Forelimb muscle (tissue), 1 donor: ENCODE measurements around the gene PGF. TPM values are rescaled to one million over a fixed set of nuclear protein-coding genes. Genes with fewer than 3 reads are reported as not detected.
A peak's percentile ranks its signal among the peaks of the same experiment; 100 is the strongest.
"Not testable (repeated sequence)": the region's sequence is repeated elsewhere in the genome, so short reads cannot be mapped to it uniquely, and the experiment has no call there.

Experiments used
- DNase-seq: peaks from one replicate; pipeline ENCODE4 v3.0.0-alpha.2; 2013; ENCODE audit warnings: low read depth
- polyA plus RNA-seq: library from polyadenylated mRNA; unstranded; fragments of 120-200 nt; gene quantifications from one replicate; pipeline ENCODE4 v1.2.1, GENCODE V29; 2013; ENCODE audit not compliant: insufficient read length

Gene PGF
- 43.2 TPM for polyA plus RNA-seq

- DNase-seq: no peak
These were observed at the start of gene PGF for GRCh38 chr14:74955229-74956026. PGF (minus strand) TSS chr14:74955597; CDS start chr14:74955242, 355 bp downstream.

GRCh38 chr14:75003250-75004027, 48.0 kb upstream of the PGF start:
- no peak for DNase-seq

DNA sequence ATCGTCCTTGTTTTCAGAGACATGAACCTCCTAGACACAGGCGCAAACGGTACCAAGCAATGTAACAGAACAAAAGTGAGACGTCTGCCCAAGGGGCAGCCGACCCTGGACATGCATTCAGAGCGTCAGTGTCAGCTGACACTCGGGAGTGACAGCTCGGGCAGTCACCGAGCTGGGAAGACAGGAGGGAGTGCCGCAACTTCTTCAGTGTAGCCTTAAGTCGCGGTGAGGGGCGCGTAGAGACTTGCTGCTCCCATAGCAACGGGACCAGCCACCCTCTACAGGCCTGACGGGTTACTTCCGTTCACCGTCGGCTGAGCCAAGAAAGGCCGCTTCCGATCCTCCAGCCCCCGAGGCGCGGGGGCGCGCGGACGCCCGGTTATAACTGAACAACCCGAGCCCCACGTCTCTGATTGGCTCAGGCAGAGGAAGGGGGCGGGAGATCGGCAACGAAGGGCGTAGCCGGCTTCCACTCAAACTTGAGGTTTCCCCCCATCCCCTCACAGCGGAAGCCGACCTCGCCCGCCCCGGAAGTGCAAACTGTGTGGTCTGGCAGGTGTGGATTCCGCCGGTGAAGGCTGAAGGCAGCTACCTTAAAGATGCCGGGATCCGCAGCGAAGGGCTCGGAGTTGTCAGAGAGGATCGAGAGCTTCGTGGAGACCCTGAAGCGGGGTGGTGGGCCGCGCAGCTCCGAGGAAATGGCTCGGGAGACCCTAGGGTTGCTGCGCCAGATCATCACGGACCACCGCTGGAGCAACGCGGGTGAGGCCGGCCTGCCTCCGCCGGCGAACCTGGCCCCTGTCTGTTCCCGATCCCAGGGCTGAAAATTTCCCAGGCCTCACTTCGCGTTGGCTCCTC, 47.2 kb upstream of the PGF start, which contains the start of gene EIF2B2:
TSS of gene EIF2B2 (plus strand) at position 530 of the 858 bp plus-strand sequence. CDS start at position 600, 70 bp downstream.
- DNase-seq: peak; percentile 95

- no peak for DNase-seq
These were observed 46.5 kb upstream of the PGF start for GRCh38 chr14:75001899-75002298.

DNA sequence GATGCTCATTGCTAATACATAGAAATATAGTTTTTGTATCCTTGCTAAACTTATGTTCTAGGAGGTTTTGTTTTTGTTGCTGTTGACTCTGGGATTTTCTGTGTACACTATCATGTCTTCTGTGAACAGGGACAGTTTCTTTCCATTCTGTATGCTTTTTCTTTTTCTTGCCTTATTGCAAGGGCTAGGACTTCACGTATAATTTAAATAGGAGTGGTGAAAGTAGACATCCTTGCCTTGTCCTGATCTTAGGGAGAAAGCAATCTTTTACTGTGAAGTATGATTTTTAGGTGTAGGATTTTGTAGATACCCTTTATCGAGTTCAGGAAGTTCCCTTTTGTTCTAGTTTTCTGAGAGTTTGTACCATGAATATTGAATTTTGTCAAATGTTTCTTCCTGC, 45.9 kb upstream of the PGF start:
- DNase-seq: no peak

- not testable (repeated sequence) for DNase-seq
These were observed 40.4 kb upstream of the PGF start for GRCh38 chr14:74995781-74996180.

GRCh38 chr14:74994182-74994581, 38.8 kb upstream of the PGF start:
- DNase-seq: not testable (repeated sequence)

- DNase-seq: no peak
These were observed 33.6 kb upstream of the PGF start for GRCh38 chr14:74988993-74989392.

DNA sequence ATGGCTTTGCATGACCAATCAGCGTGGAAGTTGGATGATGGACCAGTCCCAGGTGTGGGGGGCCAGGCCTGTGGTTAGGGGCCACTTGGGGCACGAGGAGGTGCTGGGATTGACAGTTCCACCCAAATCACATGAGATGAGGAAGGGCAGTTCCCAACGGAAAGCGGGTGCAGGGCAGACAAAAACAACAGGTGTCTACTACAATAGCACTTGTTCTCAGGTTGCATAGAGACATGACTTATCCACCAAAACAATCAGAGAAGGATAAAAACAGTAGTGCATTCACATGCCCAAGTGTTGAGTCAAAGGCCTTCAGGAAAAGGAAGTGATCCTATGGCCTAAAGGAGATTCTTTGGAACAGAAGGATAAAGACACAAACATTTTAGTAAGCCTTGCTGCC, 32.7 kb upstream of the PGF start:
- DNase-seq: no peak

GRCh38 chr14:74985806-74986205, 30.4 kb upstream of the PGF start:
- DNase-seq: no peak

DNA sequence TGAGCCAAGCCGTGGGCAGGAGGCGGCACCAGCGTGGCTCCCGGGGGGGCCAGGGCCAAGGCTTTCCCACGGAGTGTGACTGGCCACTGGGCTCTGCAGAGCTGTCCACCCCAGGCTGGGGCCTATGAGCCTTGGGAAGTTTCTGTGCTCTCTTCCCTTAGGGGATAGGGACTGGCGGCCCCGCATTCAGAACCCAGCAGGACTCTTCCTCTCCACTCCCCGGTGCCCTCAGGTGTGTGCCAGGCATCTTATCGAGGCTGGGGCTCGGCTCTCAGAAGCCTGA, 29.6 kb upstream of the PGF start:
- no peak for DNase-seq

- DNase-seq: no peak
These were observed 29.0 kb upstream of the PGF start for GRCh38 chr14:74984236-74985027.

GRCh38 chr14:74983343-74983742, 27.9 kb upstream of the PGF start:
- no peak for DNase-seq

DNA sequence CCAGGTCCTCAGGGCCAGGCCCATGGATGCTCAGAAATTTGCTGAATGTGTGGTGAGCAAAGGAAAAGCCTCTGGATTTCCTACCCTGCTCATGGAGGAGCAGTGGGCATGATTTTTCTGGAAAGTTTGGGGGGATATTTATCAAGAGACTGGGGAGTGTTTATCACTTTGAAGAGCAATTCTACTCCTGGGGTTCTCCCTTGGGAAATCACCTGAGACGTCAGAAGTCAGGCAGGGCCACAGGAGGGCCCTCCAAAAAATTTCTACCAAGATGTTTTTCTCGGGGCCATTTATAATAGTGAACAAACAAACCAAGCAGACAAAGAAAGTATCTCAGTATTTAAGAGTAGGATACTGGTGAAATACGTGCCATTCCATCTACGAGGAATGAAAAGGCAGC, 27.3 kb upstream of the PGF start:
- no peak for DNase-seq

DNA sequence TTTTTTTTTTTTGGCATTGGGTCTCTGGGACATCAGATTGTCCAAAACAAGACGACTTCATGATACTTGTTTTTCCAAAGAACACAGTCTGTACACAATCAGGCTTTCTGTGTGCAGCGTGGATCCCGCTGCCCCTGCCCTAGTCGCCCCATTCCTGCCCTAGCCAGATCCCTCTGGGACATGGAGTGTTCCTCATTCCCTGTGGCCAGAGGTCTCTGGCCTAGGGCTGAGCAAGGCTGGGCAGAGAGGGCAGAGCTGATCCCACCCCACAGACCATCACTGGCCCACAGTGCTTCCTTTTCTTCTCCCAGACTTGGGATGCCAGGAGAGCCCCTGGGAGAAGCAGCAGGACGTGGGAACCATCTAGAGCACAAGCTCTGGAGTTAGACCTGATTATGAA, 26.4 kb upstream of the PGF start:
- no peak for DNase-seq

GRCh38 chr14:74981462-74981782, 26.0 kb upstream of the PGF start:
- DNase-seq: no peak

GRCh38 chr14:74980731-74981461, 25.5 kb upstream of the PGF start:
- DNase-seq: no peak

GRCh38 chr14:74980398-74980730, 25.0 kb upstream of the PGF start:
- no peak for DNase-seq

- DNase-seq: no peak
These were observed 24.3 kb upstream of the PGF start for GRCh38 chr14:74979442-74980397.

GRCh38 chr14:74979029-74979428, 23.6 kb upstream of the PGF start:
- DNase-seq: no peak
